Hematopoietic multipotent progenitor cell treated with erythropoietin and hydrocortisone succinate and interleukin-3 and kit ligand, for 4 days (in vitro differentiated cells): ENCODE data around the gene ZNF320.
"Not testable (repeated sequence)": the region's sequence is repeated elsewhere in the genome, so short reads cannot be mapped to it uniquely, and the experiment has no call there.

Experiments
- DNase-seq: peaks from one replicate; pipeline ENCODE4 v3.0.0-alpha.2; 2015

Gene ZNF320

GRCh38 chr19:52917531-52917930, 20.1 kb upstream of the ZNF320 start:
- no peak for DNase-seq

DNA sequence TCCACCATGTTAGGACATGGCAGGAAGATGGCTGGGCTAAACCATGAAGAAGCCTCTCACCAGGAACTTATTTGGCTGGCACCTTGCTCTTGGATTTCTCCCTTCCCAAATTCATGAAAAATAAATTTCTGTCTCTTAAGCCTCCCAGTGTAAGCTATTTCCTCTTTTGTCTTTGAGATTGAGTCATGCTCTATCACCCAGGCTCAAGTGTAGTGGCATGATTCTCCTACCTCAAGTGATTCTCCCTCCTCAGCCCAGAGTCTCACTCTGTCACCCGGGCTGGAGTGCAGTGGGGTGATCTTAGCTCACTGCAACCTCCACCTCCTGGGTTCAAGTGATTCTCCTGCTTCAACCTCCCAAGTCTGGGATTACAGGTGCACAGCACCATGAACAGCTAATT, 13.2 kb upstream of the ZNF320 start:
- DNase-seq = no peak

DNA sequence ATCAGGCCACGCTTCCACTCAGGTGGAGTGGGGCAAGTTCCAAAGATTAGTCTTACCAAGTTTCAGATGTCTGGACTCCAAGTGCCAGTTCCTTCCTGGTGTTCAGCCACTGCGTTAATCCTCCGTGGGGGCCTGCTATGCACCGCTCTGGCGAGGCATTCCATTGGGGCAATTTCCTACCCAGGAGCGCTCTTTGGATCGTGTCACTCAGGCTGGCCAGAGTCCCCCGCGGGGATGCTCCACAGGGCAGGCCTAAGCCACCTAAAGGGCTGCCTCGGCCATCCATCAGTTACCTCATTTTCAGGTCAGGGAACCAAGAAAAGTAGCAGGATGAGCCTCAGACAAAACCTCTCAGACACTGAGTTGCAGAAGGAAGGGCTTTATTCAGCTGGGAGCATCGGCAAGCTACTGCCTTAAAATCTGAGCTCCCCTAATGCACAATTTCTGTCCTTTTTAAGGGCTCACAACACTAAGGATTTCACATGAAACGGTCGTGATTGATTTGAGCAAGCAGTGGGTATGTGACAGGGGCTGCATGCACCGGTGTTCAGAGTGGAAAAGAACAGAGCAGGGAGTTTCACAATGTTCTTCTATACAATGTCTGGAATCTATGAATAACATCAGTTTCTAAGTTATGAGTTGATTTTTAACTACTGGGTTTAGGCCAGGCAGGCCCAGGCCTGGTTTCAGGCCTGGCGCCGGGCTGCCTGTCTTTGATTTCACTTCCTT, 6.8 kb upstream of the ZNF320 start:
- DNase-seq = not testable (repeated sequence)

DNA sequence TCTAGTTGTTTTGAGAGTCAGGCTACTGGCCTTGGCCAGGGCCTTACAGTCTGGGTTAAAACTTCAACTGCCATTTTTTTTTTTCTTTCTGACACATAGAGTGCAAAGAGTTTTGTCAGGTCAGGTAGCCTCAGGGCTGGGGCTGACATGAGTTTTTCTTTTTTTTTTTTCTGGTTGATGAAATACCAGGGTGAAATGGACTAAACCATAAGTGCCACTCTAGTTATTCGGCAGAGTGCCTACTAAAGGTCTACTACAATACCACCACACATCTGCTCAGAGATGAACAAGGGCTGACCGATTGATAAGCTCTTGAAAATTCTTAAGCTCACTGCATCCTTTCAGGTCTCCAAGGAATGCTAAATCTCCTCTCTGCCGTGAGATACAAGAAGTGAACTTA, 4.4 kb upstream of the ZNF320 start:
- no peak for DNase-seq

GRCh38 chr19:52898596-52898995, 1.2 kb upstream of the ZNF320 start:
- not testable (repeated sequence) for DNase-seq

GRCh38 chr19:52898101-52898500, 666 bp upstream of the ZNF320 start:
- no peak for DNase-seq

GRCh38 chr19:52896431-52897137, 851 bp downstream of the ZNF320 start:
- DNase-seq = peak; percentile 57

GRCh38 chr19:52891336-52891735, 6.1 kb downstream of the ZNF320 start:
- DNase-seq = no peak

GRCh38 chr19:52889931-52890330, 7.5 kb downstream of the ZNF320 start:
- no peak for DNase-seq

- no peak for DNase-seq
Observed at GRCh38 chr19:52889076-52889475, 8.4 kb downstream of the ZNF320 start.

- DNase-seq = no peak
Observed at GRCh38 chr19:52880895-52881389, 16.5 kb downstream of the ZNF320 start.

DNA sequence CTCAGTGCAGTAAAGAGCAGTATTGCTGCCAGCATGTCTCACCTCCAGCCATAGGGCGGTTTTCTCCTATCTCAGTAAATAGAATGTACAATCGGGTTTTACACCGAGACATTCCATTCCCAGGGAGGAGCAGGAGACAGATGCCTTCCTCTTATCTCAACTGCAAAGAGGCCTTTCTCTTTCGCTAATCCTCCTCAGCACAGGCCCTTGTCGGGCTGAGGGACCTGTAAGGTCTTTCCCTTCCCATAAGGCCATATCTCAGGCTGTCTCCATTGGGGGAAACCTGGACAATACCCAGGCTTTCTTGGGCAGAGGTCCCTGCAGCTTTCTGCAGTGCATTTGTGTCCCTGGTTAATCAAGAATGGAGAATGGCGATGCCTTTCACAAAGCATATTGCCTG, 24.4 kb downstream of the ZNF320 start:
- not testable (repeated sequence) for DNase-seq

- DNase-seq = no peak
Observed at GRCh38 chr19:52871466-52871865, 26.0 kb downstream of the ZNF320 start.

- not testable (repeated sequence) for DNase-seq
Observed at GRCh38 chr19:52868031-52868430, 29.4 kb downstream of the ZNF320 start.

DNA sequence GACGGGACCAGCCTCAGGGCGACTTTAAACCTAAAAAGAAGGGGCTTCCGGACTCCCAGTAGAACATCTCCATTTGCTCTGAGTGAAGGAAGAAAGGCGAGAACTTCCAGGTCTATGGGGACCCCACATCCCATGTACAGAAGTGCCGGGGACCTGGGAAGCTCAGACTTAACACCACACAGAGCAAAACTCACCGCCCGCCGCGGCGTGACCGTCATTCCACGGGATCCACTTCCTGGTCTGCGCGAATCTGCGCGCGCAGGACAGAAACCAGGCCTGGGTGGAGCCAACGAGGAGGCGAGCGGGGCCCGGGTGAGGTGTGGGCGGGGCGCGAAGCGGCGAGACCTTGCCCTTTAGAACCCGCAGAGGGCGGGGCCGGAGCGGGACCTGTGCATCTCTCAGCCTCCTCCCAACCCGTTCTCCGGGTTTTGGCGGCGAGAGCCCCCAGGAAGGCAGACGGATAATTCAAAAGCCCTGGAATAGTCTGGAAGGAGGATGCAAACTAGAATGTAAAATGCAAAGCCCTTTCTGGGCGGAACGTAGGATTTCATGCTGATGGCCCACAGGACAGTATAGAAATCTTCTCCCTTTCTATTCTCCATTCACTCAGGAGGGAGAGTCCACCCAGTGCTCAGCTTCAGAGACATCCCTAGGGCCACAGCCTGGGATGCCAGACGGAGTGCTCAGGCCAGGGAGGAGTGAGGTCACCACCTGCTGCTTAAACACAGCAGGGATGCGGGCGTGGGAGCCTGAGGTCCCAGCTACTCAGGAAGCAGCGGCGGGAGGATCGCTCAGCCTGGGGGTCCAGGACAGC, 39.9 kb downstream of the ZNF320 start, which contains the start of gene ZNF468:
Gene ZNF468, minus strand, starts transcription at position 242 of the 814 bp plus-strand sequence. CDS start 3,347 bp downstream, outside the sequence.
- DNase-seq = peak; percentile 79

- DNase-seq = peak; percentile 10
Observed at GRCh38 chr19:52856540-52857377, 40.7 kb downstream of the ZNF320 start.
